PC-9 (cell line): ENCODE results near the gene GHRH.

Source experiments
- EZH2 ChIP-seq: fragments of 200-600 bp; sonication (generic); IDR thresholded peaks from 2 replicates; pipeline ENCODE4 v1.8.0; 2017; ENCODE audit warnings: antibody characterized with exemption, low read depth
- TF ChIP-seq, protein P1 (sequence below): fragments of 200-600 bp; sonication (generic); conservative IDR thresholded peaks from 2 replicates; pipeline ENCODE4 v1.6.1; 2017; ENCODE audit warnings: mixed run types, antibody characterized with exemption, mild to moderate bottlenecking, moderate library complexity

DNA sequence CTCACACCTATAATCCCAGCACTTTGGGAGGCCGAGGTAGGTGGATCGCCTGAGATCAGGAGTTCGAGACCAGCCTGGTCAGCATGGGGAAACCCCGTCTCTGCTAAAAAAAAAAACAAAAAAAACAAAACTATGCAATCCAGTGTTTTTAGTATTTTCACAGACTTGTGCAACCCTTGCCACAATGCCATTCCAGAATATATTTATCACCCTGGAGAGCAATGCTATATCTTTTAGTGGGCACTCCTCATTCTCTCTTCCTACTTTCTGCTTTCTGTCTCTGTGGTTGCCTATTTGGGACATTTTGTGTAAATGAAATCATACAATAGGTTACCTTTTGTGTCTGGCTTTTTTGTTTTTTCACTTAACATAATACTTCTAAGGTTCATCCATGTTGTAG is 43.2 kb downstream of the GHRH start:
- TF ChIP-seq, protein P1, sequence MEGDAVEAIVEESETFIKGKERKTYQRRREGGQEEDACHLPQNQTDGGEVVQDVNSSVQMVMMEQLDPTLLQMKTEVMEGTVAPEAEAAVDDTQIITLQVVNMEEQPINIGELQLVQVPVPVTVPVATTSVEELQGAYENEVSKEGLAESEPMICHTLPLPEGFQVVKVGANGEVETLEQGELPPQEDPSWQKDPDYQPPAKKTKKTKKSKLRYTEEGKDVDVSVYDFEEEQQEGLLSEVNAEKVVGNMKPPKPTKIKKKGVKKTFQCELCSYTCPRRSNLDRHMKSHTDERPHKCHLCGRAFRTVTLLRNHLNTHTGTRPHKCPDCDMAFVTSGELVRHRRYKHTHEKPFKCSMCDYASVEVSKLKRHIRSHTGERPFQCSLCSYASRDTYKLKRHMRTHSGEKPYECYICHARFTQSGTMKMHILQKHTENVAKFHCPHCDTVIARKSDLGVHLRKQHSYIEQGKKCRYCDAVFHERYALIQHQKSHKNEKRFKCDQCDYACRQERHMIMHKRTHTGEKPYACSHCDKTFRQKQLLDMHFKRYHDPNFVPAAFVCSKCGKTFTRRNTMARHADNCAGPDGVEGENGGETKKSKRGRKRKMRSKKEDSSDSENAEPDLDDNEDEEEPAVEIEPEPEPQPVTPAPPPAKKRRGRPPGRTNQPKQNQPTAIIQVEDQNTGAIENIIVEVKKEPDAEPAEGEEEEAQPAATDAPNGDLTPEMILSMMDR, result no peak
- no peak for TF ChIP-seq EZH2
